Muscle layer of duodenum (tissue), 2 donors: Measurements from ENCODE around the gene GH1.

Experiments
- H3K27ac ChIP-seq: one replicate; pipeline ENCODE4 v1.7.0; 2013; ENCODE audit warnings: mild to moderate bottlenecking, low read length
- H3K27me3 ChIP-seq: one replicate; pipeline ENCODE4 v1.7.0; 2013; ENCODE audit warnings: low read depth, mild to moderate bottlenecking, control low read depth, low read length
- H3K36me3 ChIP-seq, 2 donors: one replicate each; pipeline ENCODE4 v1.7.0; 2013; ENCODE audit warnings: low read length in 2 of 2, control low read depth in 1 of 2, mild to moderate bottlenecking in 1 of 2; ENCODE audit not compliant: insufficient read depth in 2 of 2, control insufficient read depth in 1 of 2
- H3K4me1 ChIP-seq, 2 donors: one replicate each; pipeline ENCODE4 v1.7.0; 2013; ENCODE audit warnings: low read length in 2 of 2, mild to moderate bottlenecking in 2 of 2, control low read depth in 1 of 2, moderate library complexity in 1 of 2; ENCODE audit not compliant: insufficient read depth in 2 of 2, control insufficient read depth in 1 of 2
- H3K4me3 ChIP-seq, 2 donors: one replicate each; pipeline ENCODE4 v1.7.0; 2013; ENCODE audit warnings: low read length in 2 of 2, low read depth in 1 of 2, mild to moderate bottlenecking in 1 of 2
- H3K9me3 ChIP-seq, 2 donors: one replicate each; pipeline ENCODE4 v1.7.0; 2013; ENCODE audit warnings: low read length in 2 of 2, control low read depth in 1 of 2, mild to moderate bottlenecking in 1 of 2; ENCODE audit not compliant: control insufficient read depth in 1 of 2
- donor health status: healthy.

Gene GH1

DNA sequence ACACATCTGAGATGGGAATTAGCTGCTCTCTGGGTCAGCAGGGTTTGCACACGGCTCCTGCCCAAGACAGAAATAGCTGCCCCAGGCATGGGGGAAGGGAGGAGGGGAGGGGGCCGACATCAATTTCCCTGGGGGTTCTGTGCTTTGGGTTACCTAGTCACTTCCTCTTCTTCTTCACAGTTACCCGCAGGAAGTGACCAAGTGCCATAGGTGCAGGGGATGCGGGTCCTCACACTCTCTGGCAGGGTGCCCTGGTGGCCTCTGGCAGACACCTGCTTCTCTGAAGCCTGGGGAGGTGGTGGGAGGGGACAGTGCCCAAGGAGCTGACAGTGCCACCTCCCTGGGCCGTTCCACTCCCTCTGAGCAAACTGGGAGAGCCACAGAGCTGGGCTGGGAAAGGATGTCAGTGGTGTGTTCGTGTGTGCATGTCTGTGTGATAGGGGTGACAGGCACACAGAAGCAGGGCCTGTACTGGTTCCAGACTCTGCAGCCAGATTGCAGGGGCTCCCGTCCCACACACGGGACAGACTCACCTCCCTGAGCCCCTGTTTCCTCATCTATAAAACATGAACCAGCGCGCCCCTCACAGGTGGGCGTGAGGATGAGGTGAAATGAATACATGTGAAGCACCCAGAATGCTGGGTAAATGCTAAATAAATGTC lies 35.9 kb upstream of the GH1 start:
- no peaks in the 10 kb centered on the region for H3K36me3 ChIP-seq
- H3K4me1 ChIP-seq = no peaks in the 10 kb centered on the region
- no peaks in the 10 kb centered on the region for H3K27me3 ChIP-seq
- H3K9me3 ChIP-seq = no peaks in the 10 kb centered on the region
- no peak overlapping the region for H3K27ac ChIP-seq
- no peak overlapping the region for H3K4me3 ChIP-seq

DNA sequence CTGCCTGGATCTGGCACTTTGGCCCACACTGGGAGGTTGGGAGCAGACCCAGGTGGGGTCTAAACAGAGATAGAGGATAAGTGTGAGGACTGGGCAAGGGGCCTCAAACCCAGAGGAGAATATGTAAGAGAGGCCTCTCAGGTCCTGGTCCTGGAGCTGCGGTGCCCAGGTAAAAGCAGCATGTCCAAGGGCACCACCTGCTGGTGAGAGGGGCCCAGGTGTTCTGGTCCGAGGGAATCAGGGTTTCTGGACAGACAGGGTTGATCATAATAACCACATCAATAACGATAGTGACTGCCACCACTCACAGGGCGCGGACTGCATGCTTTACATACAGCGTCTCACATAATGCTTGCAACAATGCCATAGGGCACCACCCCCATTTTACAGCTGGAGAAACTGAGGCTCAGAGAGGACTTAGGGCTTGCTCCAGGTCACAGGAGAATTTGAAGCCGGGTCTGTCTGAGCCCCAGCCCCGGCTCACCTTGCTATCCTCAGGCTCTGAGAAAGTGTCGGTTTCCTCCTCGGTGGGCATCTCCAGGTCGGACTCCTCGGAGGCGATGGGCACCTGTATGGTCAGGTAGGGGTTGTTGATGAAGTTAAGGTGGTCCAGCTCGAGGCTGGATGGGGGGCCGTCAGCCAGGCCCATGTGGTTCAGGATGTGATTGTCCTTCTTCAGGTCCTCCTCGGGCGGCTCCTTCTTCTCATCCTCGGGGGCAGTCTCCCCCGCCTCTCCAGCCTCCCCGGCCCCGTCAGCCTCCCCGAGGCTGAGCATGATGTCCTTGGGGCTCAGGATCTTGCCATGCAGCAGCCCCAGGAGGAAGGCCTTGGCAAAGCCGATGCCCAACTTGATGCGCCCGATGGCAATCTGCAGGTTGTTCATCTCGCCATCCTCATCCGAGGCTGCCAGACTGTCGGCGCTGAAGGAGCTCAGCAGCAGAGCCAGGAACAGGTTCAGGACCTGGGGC lies 32.6 kb upstream of the GH1 start:
- Histone ChIP-seq H3K4me3 (no peak overlapping the region), H3K36me3 (no peaks in the 10 kb centered on the region), H3K9me3 (no peaks in the 10 kb centered on the region), H3K4me1 (no peaks in the 10 kb centered on the region), H3K27ac (no peak overlapping the region), H3K27me3 (no peaks in the 10 kb centered on the region)

DNA sequence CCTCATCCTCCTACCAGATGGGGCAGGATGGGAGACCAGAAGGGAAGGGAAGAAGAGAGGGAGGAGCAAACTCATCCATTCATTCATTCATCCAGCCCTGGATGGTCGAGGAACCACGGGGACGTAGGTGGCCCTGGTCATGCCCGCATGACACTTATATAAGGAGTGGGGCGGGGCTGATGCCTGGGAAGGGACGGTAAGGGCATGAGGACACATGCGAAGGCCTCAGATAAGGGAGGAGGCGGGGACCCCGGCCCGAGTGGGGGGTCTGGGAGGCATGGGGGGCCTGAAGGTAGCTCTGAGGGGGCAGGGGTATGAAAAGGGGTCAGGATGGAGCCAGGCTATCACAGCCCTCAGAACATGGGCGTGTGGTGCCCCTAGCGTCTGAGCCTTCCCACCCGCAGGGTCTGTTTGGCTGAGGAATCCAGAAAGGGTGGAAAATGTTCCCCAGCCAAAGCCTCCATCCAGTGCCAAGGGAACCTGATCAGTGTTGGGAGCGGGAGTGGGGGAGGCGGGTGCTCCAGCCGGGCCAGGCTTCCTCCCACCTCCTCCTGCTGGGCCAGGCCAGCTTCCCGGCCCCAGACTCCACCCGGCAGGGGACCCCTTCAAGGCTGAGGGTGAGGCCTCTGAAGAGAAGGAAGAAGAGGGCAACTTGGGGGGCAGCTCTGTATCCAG lies 31.1 kb upstream of the GH1 start:
- Histone ChIP-seq H3K9me3 (no peaks in the 10 kb centered on the region), H3K4me3 (no peak overlapping the region), H3K36me3 (no peaks in the 10 kb centered on the region), H3K27ac (no peak overlapping the region), H3K4me1 (no peaks in the 10 kb centered on the region), H3K27me3 (no peaks in the 10 kb centered on the region)

DNA sequence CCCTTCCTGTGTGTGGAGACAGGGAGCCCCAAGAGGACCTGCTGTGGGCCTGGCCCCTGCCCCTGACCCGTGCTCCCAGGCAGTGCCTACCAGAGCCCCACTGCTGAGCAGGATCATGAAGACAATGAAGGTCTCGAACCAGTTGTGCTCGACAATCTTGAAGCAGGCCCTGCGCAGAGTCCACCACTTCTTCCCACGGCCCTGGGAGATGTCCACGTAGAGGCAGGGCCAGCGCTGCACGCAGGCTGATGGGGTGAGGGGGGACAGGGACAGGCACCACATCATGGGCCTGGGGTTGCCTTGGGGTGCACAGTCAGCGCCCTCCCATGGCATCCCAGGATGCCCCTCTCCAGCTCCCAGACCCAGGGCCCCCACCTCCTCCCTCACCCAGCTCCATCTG lies 29.9 kb upstream of the GH1 start:
- Histone ChIP-seq H3K36me3 (no peaks in the 10 kb centered on the region), H3K27me3 (no peaks in the 10 kb centered on the region), H3K4me3 (no peak overlapping the region), H3K27ac (no peak overlapping the region), H3K9me3 (no peaks in the 10 kb centered on the region), H3K4me1 (no peaks in the 10 kb centered on the region)

DNA sequence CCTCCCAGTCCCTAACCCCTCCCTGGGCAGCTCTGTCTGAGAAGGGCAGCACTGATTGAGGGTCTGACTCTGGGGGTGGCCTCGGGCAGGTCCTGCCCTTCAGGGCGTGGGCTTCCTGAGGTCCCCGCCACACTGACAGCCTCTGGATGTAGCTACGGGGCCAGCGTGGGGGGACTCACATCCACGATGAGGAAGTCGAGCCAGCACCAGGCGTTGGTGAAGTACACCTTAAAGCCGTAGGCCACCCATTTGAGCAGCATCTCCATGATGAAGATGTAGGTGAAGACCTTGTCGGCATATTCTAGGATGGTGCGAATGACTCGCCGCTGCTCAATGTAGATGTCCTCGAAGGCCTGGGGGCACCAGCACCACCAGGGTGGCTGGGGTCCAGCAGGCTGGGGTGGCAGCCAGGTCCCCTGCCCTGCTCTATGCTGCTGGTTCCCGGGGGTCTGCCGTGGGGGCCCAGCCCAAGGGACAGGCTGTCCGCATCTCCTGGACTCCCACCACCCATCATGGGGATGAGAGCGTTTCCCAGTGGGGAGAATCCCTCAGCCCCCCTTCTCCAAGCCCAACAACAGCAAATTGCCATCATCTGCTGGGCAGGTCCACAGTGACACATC lies 29.2 kb upstream of the GH1 start:
- Histone ChIP-seq H3K27ac (no peak overlapping the region), H3K9me3 (no peaks in the 10 kb centered on the region), H3K4me1 (no peaks in the 10 kb centered on the region), H3K4me3 (no peak overlapping the region), H3K27me3 (no peaks in the 10 kb centered on the region), H3K36me3 (no peaks in the 10 kb centered on the region)

DNA sequence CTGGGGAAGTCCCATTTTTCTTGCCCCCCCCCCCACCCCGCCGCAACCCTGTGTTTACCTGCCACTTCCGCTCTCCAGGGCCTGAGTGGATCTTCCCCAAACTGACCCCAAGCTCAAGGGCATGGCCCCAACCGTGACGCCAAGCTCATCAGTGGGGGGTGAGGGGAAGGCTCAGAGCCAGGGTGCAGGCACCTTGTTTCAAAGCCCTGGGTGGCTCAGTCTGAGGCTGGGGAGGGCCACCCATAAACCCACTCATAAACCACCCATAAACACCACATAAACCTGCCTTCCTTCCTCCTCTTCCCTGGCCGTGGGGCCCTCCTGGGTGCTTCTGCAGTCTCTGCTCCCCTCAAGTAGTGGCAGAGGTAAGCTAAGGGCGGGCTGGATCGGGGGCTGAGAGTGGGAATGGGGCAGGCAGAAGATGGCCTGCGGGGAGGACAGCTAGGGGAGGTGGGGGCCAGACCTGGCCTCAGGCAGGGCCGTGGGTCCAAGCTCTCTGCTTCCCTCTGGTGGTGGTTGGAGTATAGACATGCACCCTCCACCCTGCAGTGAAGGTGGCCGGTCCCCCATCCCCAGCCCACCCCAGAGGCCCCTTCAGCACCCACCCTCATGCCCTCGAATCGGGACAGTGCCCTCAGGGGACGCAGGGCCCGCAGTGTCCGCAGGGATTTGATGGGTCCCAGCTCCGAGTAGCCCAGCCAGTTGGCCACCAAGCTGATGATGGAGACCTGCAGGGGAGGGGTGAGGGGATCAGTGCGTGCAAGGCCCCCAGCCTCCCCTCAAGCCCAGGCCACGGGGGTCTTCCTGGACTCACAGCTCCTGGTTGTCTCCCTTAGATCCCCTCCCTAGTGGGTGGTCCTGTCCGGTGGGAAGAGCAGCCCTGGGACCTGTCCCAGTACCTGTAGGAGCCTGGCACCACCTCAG lies 28.1 kb upstream of the GH1 start:
- H3K27ac ChIP-seq = no peak overlapping the region
- H3K9me3 ChIP-seq = no peaks in the 10 kb centered on the region
- H3K36me3 ChIP-seq = no peaks in the 10 kb centered on the region
- no peaks in the 10 kb centered on the region for H3K27me3 ChIP-seq
- H3K4me3 ChIP-seq = no peak overlapping the region
- H3K4me1 ChIP-seq = no peaks in the 10 kb centered on the region

DNA sequence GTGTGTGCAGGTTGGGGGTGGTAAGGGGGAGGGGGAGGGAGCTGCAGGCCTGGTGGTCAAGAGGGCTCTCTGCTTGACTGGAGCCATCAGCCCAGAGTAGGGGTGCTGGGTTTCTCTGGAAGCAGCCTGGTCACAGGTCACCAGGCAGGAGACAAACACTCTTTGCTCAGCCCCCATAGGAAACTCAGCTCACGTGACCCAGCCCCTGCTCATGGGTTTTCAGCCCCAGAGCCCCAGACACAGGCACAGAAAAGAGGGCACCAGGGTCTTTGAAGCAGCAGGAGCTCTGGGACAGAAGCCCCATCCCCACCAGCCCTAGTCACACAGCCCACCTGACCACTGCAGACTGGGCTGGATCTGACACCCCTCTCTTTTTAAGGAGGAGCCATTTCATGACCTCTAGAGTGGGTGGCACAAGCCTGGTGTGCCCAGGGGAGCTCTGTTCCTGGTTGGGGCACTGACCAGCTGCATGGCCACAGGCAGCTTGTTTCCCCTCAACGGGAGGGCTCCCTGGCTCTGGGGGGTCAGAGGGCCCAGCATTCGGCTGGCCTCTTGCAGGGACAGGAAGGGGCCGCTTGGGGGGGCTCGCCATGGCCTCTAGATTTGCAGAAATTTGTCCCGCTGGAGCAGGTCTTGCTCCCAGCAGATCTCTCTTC lies 27.3 kb upstream of the GH1 start:
- no peaks in the 10 kb centered on the region for H3K27me3 ChIP-seq
- no peak overlapping the region for H3K4me3 ChIP-seq
- H3K9me3 ChIP-seq = no peaks in the 10 kb centered on the region
- no peak overlapping the region for H3K27ac ChIP-seq
- no peaks in the 10 kb centered on the region for H3K36me3 ChIP-seq
- no peaks in the 10 kb centered on the region for H3K4me1 ChIP-seq

DNA sequence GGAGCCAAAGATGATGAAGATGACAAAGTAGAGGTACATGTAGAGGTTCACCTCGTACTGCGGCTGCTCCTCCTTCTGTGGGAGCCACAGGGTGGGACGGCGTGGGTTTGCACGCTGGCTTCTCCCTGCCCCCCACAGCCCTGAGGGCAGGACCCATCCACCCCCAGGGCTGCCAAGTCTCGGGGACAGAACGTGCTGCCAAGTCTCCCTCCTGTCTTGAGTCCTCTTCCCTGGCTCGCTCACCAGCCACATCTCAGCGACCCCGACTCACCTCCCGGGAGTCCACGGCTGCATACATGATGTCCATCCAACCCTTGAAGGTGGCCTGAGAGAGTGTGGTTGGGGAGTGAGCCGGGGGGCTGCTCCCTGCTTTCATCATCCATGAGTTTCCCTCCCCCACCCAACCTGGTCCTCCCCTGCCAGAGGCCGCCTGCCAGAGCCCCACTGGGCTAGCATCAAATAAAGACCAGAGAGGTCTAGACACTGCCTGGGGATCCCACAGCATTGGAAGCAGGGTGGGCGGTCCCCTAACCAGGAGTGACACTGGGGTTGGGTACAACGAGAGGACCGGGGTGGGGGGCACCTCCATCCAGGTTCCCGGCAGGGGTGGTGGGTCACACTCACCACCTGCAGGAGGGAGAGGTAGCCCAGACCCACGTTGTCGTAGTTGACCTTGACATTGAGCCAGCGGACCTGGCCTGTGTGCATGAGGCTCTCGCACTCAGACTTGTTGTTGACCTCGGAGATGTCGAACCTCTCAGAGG lies 26.3 kb upstream of the GH1 start:
- Histone ChIP-seq H3K27ac (no peak overlapping the region), H3K4me1 (no peaks in the 10 kb centered on the region), H3K9me3 (no peaks in the 10 kb centered on the region), H3K36me3 (no peaks in the 10 kb centered on the region), H3K4me3 (no peak overlapping the region), H3K27me3 (no peaks in the 10 kb centered on the region)

DNA sequence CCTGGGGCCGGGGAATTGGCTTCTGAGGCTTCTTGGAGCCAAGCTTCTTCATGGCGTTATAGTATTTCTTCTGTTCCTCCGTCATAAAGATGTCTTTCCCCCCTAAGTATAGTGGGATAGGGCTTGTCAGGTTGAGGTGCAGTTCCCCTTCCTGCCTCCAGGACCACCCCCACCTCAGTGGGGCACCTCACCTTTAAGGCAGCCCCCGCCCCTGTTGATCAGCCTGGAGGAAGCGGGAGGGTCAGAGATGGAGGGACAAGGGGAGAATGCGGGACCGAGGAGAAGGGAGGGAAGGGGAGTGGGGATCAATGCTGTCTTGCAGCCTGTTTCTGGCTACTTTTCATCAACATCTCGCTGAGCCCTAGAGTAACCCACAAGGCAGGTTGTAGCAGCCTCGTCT lies 25.1 kb upstream of the GH1 start:
- Histone ChIP-seq H3K4me1 (no peaks in the 10 kb centered on the region), H3K4me3 (no peak overlapping the region), H3K27me3 (no peaks in the 10 kb centered on the region), H3K27ac (no peak overlapping the region), H3K9me3 (no peaks in the 10 kb centered on the region), H3K36me3 (no peaks in the 10 kb centered on the region)
